Nephron (organoid): Measurements from ENCODE around the gene ZBTB18.

ENCODE experiments used
- H3K27ac Mint-ChIP-seq, 3 experiments: 2 replicates each; pipeline ENCODE4 v1.8.0; 2020; ENCODE audit warnings: mixed read lengths in 3 of 3, mild to moderate bottlenecking in 2 of 3, moderate library complexity in 1 of 3
- H3K27me3 Mint-ChIP-seq: 2 replicates; pipeline ENCODE4 v1.8.0; 2021; ENCODE audit warnings: low read depth, mild to moderate bottlenecking, moderate library complexity, mixed read lengths
- H3K36me3 Mint-ChIP-seq: 2 replicates; pipeline ENCODE4 v1.8.0; 2020; ENCODE audit warnings: low read depth, mixed read lengths
- H3K4me1 Mint-ChIP-seq: 2 replicates; pipeline ENCODE4 v1.8.0; 2020; ENCODE audit warnings: mixed read lengths
- H3K4me3 Mint-ChIP-seq, 3 experiments: 2 replicates each; pipeline ENCODE4 v1.8.0; 2020; ENCODE audit warnings: mild to moderate bottlenecking in 3 of 3, mixed read lengths in 3 of 3, moderate library complexity in 2 of 3
- H3K9me3 Mint-ChIP-seq: 2 replicates; pipeline ENCODE4 v1.8.0; 2020; ENCODE audit warnings: mixed read lengths
- CTCF ChIP-seq, 3 experiments: fragments of 200-600 bp; sonication (generic); IDR thresholded peaks; one replicate each; pipeline ENCODE4 v1.5.0; 2021; ENCODE audit warnings: antibody characterized with exemption in 3 of 3; ENCODE audit not compliant: unreplicated experiment in 3 of 3

ZBTB18 gene

DNA sequence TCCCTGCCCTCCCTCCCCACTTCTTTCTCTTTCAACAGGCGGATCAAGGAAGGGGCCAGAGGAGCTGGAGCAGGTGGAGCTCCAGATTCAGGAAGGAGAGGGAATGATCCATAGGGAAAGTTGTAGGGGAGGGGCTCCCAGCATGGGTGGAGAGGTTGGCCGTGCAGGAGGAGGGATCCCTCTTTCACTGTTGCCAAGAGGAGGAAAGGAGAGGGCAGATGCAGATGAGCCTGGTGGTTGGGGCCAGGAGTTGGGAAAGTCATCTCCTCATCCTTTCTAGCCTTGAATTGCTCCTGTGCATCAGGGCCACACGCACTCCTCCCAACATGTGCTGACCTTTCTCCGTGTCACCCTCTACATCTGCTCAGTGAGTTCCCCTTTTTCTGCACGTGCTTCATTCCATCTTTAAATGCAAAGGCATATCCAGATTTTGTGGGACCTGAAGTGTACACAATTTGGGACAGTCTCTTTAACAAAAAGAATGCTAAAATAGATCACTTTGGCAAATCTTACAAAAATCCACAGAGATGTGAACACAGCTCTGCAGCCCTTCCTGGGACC, 32.4 kb downstream of the ZBTB18 start:
- Mint-ChIP-seq H3K4me3 (no peak overlapping the region), H3K36me3 (no peaks in the 10 kb centered on the region), H3K4me1 (no peaks in the 10 kb centered on the region), H3K27me3 (peaks cover 18% of the 10 kb centered on the region), H3K27ac (no peak overlapping the region), H3K9me3 (peaks cover 3% of the 10 kb centered on the region)
- TF ChIP-seq CTCF (IDR thresholded peaks at IDR 0.05; ENCODE audit: unreplicated experiment in 3 of 3): no peak

DNA sequence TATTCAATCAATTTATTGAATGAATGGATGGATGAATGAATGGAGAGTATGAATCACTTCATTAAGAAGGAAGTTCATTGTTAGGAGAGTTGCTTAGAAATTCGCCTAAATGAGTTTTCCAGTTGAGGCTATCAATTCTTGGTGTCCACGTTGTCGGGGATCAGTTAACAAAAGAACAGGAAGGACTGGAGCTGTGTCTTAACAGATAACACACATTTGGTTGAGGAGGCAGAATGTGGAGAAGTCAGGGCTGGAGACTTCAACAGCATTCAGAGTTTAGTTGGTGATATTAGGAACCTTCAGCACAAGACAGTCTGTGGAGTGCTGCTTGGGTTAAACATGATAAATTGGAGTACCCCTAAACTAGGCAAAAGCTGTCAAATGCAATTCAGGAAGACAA, 33.7 kb downstream of the ZBTB18 start:
- Mint-ChIP-seq H3K4me3 (no peak overlapping the region), H3K4me1 (peaks cover 3% of the 10 kb centered on the region), H3K9me3 (peaks cover 3% of the 10 kb centered on the region), H3K27me3 (peaks cover 18% of the 10 kb centered on the region), H3K27ac (no peak overlapping the region), H3K36me3 (no peaks in the 10 kb centered on the region)
- TF ChIP-seq CTCF (IDR thresholded peaks at IDR 0.05; ENCODE audit: unreplicated experiment in 3 of 3): no peak

GRCh38 chr1:244085891-244086290, 34.8 kb downstream of the ZBTB18 start:
- no peaks in the 10 kb centered on the region for H3K36me3 Mint-ChIP-seq

GRCh38 chr1:244087021-244087560, 36.0 kb downstream of the ZBTB18 start:
- no peaks in the 10 kb centered on the region for H3K36me3 Mint-ChIP-seq

More at GRCh38 chr1:244085891-244086290, 34.8 kb downstream of the ZBTB18 start:
- H3K27ac Mint-ChIP-seq: no peak overlapping the region
- peaks cover 18% of the 10 kb centered on the region for H3K27me3 Mint-ChIP-seq
- H3K4me3 Mint-ChIP-seq: no peak overlapping the region
- peaks cover 5% of the 10 kb centered on the region for H3K4me1 Mint-ChIP-seq
- H3K9me3 Mint-ChIP-seq: peaks cover 3% of the 10 kb centered on the region
- TF ChIP-seq CTCF (IDR thresholded peaks at IDR 0.05; ENCODE audit: unreplicated experiment in 3 of 3): no peak

GRCh38 chr1:244087611-244088010, 36.5 kb downstream of the ZBTB18 start:
- Mint-ChIP-seq H3K9me3 (peaks cover 3% of the 10 kb centered on the region), H3K36me3 (no peaks in the 10 kb centered on the region), H3K4me1 (peaks cover 9% of the 10 kb centered on the region), H3K27me3 (peaks cover 7% of the 10 kb centered on the region), H3K4me3 (no peak overlapping the region), H3K27ac (no peak overlapping the region)
- TF ChIP-seq CTCF (IDR thresholded peaks at IDR 0.05; ENCODE audit: unreplicated experiment in 3 of 3): no peak

More at GRCh38 chr1:244087021-244087560, 36.0 kb downstream of the ZBTB18 start:
- no peak for TF ChIP-seq CTCF (IDR thresholded peaks at IDR 0.05; ENCODE audit: unreplicated experiment in 3 of 3)
- Mint-ChIP-seq H3K27ac (no peak overlapping the region), H3K4me3 (no peak overlapping the region), H3K9me3 (peaks cover 3% of the 10 kb centered on the region), H3K4me1 (peaks cover 5% of the 10 kb centered on the region), H3K27me3 (peaks cover 11% of the 10 kb centered on the region)

DNA sequence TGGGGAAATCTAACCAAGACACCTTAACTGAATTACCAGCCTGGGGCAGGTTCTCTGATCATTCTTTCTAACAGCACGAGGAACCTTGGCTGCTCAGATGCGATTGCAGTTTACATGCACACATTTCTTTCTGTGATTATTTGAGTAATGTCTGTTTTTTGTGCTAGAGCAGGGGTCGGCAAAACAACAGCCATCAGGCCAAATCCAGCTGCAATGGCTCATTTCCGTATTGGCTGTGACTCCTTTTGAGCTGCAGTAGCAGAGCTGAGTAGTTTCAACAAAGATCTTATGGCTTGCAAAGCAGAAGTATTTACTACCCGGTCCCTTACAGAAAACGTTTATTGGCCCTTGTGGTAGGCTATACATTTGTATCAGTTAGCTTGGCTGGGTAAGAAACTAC, 37.1 kb downstream of the ZBTB18 start:
- Mint-ChIP-seq H3K4me3 (no peak overlapping the region), H3K27me3 (peaks cover 7% of the 10 kb centered on the region), H3K27ac (peak overlapping the region in 2 of 3 experiments; percentile 9 to 17), H3K9me3 (peaks cover 3% of the 10 kb centered on the region), H3K4me1 (peaks cover 14% of the 10 kb centered on the region), H3K36me3 (no peaks in the 10 kb centered on the region)
- TF ChIP-seq CTCF (IDR thresholded peaks at IDR 0.05; ENCODE audit: unreplicated experiment in 3 of 3): no peak
